Stimulated activated CD4-positive, alpha-beta T cell treated with anti-CD3 and anti-CD28 coated beads, Interleukin-1b, Interleukin-23, amount 100 ng/mL, for 4 hours (primary cell): Measurements from ENCODE around the gene LINGO3.
"Not testable (repeated sequence)": the region's sequence is repeated elsewhere in the genome, so short reads cannot be mapped to it uniquely, and the experiment has no call there.

Experiments used
- DNase-seq, 2 donors: peaks; one replicate each; pipeline ENCODE4 v3.0.0-alpha.2; 2020; ENCODE audit warnings: low read depth in 2 of 2

LINGO3 gene

GRCh38 chr19:2308114-2308556 is at the start of gene LINGO3:
LINGO3 (minus strand) TSS chr19:2308154; CDS start chr19:2291776, 16,378 bp downstream.
- no peak for DNase-seq

GRCh38 chr19:2356036-2356646 is 48.2 kb upstream of the LINGO3 start:
- DNase-seq: no peak

- no peak for DNase-seq
These were observed 47.4 kb upstream of the LINGO3 start for GRCh38 chr19:2355168-2356035.

GRCh38 chr19:2354670-2355069 is 46.7 kb upstream of the LINGO3 start:
- no peak for DNase-seq

GRCh38 chr19:2353887-2354592 is 46.1 kb upstream of the LINGO3 start:
- DNase-seq: no peak

- no peak for DNase-seq
These were observed 45.4 kb upstream of the LINGO3 start for GRCh38 chr19:2353159-2353886.

GRCh38 chr19:2352121-2352520 is 44.2 kb upstream of the LINGO3 start:
- DNase-seq: no peak

- DNase-seq: no peak
These were observed 43.6 kb upstream of the LINGO3 start for GRCh38 chr19:2351591-2351990.

- no peak for DNase-seq
These were observed 42.7 kb upstream of the LINGO3 start for GRCh38 chr19:2350656-2351055.

GRCh38 chr19:2349818-2350217 is 41.9 kb upstream of the LINGO3 start:
- not testable (repeated sequence) for DNase-seq

- no peak for DNase-seq
These were observed 38.1 kb upstream of the LINGO3 start for GRCh38 chr19:2345794-2346663.

GRCh38 chr19:2345076-2345475 is 37.1 kb upstream of the LINGO3 start:
- no peak for DNase-seq

- DNase-seq: no peak
These were observed 36.5 kb upstream of the LINGO3 start for GRCh38 chr19:2344381-2344870.

- DNase-seq: no peak
These were observed 35.5 kb upstream of the LINGO3 start for GRCh38 chr19:2343289-2343982.

GRCh38 chr19:2342656-2343288 is 34.8 kb upstream of the LINGO3 start:
- no peak for DNase-seq

GRCh38 chr19:2341982-2342381 is 34.0 kb upstream of the LINGO3 start:
- no peak for DNase-seq

GRCh38 chr19:2341244-2341751 is 33.3 kb upstream of the LINGO3 start:
- DNase-seq: no peak

- DNase-seq: no peak
These were observed 32.7 kb upstream of the LINGO3 start for GRCh38 chr19:2340496-2341243.
